GM19328 (cell line): ENCODE data around the gene RYR3.

Experiments
- ATAC-seq: cut with Tn5 transposase; IDR thresholded peaks from one replicate; pipeline ENCODE4 v1.9.1; 2021; ENCODE audit warnings: mild to moderate bottlenecking, moderate library complexity; ENCODE audit not compliant: unreplicated experiment

Gene RYR3

DNA sequence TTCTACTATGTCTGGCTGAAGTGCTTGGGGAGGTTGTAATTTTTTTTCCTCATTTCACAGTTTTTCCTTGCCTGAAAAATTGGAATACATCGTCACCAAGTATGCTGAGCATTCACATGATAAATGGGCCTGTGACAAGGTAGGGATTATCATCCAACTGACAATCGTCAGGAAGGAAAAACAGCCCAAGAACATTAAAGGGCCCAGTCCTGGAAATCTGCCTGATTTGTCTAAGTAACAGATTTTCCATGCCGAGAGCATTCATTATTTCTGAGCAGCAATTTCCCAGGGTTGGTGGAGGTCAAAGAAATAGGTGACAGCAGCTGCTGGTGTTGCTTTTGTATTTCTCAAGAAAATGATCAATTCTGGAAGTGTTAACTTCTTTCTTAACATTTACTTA is 431.5 kb downstream of the RYR3 start:
- ATAC-seq = no peak

DNA sequence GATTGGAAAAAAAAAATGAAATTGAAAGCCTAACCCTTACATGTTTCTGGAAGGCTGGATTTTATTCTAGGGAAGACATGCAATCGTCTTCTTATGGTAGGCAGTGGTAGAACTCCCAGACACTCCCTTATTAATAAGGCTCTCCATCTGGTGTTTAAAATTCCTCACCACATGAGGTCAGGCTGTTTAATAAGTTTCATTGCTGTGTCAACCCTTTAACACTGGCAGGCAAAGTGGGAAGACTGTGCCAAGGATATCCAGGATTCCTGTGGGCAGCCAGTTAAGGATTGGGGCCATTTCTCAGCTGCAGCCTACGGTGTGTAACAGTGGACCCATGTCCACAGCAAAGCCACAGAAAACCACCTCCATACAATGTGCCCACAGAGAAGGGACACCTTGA is 432.0 kb downstream of the RYR3 start:
- ATAC-seq = no peak

DNA sequence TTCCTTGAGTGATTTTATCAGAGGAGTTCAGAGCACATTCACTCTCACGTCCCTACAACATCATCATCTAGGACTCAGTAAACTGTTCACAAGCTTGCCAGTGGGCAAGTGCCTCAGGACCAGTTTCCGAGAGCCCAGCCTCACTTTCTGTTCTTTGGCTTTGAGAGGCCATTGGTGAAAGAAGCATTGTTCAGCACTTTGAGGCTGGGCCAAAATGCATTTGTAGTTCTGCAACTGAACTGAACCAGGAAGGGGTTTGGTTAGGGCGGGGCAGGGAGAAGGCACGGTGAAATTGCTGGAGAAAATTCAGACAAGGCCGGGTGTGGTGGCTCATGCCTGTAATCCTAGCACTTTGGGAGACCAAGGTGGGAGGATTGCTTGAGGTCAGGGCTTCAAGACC is 435.4 kb downstream of the RYR3 start:
- no peak for ATAC-seq

- no peak for ATAC-seq
These were observed 442.2 kb downstream of the RYR3 start for GRCh38 chr15:33753012-33753411.

DNA sequence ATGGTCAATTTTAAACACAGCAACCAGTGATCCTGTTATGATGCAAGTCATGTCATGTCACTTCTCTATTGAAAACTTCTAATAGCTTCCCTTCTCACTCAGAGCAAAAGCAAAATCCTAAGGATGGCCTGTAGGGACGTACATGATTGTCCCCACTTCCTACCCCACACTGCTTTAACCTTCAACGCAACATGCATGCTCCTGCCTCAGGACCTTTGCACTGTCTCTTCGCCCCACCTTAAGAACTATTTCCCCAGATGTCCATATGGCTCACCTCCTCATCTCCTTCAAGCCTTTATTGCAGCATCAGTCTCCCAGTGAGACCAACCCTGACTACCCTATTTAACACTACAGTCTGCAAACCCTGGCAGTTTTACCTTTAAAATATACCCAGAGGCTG is 443.5 kb downstream of the RYR3 start:
- ATAC-seq = no peak

DNA sequence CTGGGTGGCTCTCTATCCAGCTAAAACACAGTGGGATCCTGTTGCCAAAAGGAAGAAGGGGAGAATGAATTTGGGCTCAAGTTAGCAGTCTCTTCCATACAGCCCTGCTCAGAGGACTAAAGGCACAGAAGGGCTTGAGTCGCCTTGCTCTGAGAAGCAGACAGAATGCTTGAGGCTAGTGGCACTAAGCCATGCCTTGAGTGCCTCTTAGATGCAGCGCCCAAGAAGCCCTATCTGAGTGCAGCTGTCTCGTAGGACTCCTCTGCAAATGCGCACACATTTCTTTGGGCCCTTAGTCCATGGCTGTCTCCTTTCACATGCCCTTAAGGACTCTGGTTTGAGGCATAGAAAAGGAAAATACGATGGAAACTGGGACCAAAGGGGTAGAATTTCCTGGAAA is 446.2 kb downstream of the RYR3 start:
- ATAC-seq = no peak

- ATAC-seq = no peak
These were observed 446.9 kb downstream of the RYR3 start for GRCh38 chr15:33757516-33758232.

GRCh38 chr15:33766389-33766788 is 455.6 kb downstream of the RYR3 start:
- no peak for ATAC-seq

- ATAC-seq = no peak
These were observed 458.0 kb downstream of the RYR3 start for GRCh38 chr15:33768670-33769190.

DNA sequence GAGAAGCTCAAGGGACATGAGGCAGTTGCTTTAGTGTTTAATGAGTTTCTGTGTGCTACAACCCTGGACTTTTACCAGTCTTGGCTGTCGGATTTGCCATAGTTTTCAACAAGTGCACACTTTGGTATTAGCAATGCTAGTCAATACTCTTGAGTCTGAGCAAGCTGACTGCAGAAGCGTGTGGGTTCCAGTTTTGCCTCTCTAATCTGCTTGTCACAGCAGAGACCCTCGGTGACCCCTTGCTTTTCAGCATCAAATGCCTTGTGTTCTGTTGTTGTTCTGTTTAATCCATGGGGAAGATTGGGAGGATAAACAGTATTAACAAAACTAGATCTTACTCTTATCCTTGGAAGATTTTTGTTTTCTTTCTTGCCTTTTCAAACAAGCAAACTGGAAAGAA is 463.2 kb downstream of the RYR3 start:
- no peak for ATAC-seq

- ATAC-seq = no peak
These were observed 468.1 kb downstream of the RYR3 start for GRCh38 chr15:33778852-33779251.

- ATAC-seq = no peak
These were observed 469.4 kb downstream of the RYR3 start for GRCh38 chr15:33780011-33780768.

DNA sequence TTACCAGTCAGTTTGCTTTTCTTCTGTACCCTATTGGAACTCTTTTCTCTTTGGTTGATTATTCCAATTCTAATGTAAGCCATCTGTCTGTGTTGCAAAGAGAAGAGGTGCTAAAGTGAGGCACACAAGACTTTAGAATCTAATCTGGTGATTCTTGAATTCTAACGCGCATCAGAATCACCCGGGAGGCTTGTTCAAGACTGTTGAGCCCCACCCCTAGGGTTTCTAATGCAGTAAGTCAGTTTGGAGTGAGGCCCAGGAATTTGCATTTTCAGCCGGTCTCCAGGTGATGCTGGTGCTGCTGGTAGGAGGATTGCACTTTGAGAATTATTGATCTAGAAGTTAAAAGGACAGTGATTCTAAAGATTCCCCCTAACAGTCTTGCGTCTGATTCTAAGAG is 472.2 kb downstream of the RYR3 start:
- no peak for ATAC-seq

DNA sequence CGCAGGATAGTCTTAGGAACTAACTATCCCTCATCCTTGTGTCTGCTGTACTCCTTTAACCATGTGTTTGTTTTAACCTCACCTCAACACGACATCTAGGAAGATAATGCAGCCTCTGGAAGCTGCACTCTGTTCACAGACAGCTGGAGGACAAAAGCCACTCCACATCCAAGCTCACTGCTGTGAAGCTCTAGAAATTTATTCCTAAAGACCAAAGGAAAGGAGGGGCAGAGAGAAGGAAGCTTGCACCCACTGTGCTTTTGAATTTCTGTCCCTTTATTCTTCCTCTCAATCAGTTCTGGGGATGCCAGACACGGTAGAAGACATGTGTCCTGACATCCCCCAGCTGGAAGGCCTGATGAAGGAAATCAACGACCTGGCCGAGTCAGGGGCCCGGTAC is 474.6 kb downstream of the RYR3 start:
- ATAC-seq = no peak

- no peak for ATAC-seq
These were observed 478.3 kb downstream of the RYR3 start for GRCh38 chr15:33788906-33789540.

DNA sequence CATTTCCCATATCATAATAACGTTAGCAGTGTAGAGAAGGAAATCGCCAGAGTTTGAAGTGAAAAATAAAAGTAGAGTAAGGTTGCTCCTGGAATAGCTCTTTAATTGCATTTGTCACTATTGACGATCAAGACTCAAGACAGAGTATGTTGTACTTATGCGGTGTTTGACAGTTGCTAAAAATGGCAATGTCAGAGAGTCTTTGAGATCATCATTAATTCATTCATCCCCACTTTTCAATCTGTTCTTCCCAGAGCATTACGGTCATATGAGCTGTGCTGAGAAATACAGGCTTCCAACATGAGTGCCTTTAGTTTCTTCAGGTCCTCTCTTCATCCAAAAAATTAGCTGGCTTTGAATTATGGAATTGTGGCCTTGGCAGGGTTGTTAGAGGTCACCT is 483.7 kb downstream of the RYR3 start:
- no peak for ATAC-seq

DNA sequence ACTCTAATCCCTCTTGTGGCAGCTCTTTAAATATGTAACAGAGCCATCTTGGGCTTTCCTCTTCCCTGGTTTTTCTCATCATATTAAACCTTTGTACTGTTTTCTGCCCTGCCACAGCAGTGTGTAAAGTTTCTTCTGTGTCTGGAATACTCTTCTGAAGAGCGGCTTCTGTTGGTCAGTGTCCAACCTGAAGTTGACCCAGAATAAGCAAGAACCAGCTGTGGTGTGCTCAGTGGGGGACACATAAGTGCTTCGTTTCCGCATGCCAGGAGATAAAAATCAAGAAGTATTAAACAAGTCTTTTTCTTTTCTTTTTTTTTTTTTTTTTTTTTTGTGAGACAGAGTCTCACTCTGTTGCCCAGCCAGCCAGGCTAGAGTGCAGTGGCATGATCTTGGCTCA is 484.3 kb downstream of the RYR3 start:
- ATAC-seq = no peak

DNA sequence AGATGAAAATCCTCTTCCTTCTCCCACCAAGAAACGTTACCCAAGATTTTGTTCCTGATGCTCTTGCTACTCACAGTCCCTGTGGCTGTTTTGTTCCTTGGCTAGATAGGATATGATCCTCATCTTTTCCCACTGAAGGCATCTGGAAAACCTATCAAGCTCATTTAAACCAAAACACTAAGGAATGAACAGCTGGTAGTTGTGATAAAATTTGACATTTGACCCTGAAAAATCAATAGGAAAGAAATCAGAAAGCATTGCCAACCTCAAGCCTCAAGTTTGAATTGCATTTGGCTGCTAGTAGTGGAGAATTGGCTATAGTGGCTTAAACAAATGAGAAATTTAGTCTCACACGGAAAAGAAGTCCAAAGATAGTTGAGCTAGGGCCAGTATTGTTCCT is 486.9 kb downstream of the RYR3 start:
- no peak for ATAC-seq

GRCh38 chr15:33801954-33802353 is 491.2 kb downstream of the RYR3 start:
- no peak for ATAC-seq

GRCh38 chr15:33807665-33808064 is 496.9 kb downstream of the RYR3 start:
- no peak for ATAC-seq

- no peak for ATAC-seq
These were observed 498.1 kb downstream of the RYR3 start for GRCh38 chr15:33808720-33809457.
